GM12875 (cell line): ENCODE results near the gene MYO1D.

Experiments
- H3K4me3 ChIP-seq: one replicate; pipeline ENCODE4 v1.5.1; 2011; ENCODE audit warnings: low read depth, low read length, control low read depth
- CTCF ChIP-seq: IDR thresholded peaks from 2 replicates; pipeline ENCODE4 v1.5.1; 2011; ENCODE audit warnings: low read depth, mild to moderate bottlenecking, control low read depth, inconsistent platforms, low read length, moderate library complexity, borderline replicate concordance; ENCODE audit not compliant: insufficient read depth

MYO1D gene

GRCh38 chr17:32699247-32699646 lies 177.7 kb downstream of the MYO1D start:
- no peak for TF ChIP-seq CTCF
- H3K4me3 ChIP-seq: no peak overlapping the region

GRCh38 chr17:32697728-32698625 lies 178.9 kb downstream of the MYO1D start:
- no peak overlapping the region for H3K4me3 ChIP-seq
- TF ChIP-seq CTCF: no peak

- H3K4me3 ChIP-seq: no peak overlapping the region
Observed at GRCh38 chr17:32696426-32696825, 180.5 kb downstream of the MYO1D start.

GRCh38 chr17:32695864-32696263 lies 181.1 kb downstream of the MYO1D start:
- H3K4me3 ChIP-seq: no peak overlapping the region
- no peak for TF ChIP-seq CTCF

More at GRCh38 chr17:32696426-32696825, 180.5 kb downstream of the MYO1D start:
- no peak for TF ChIP-seq CTCF

GRCh38 chr17:32693194-32693897 lies 183.6 kb downstream of the MYO1D start:
- TF ChIP-seq CTCF: no peak
- no peak overlapping the region for H3K4me3 ChIP-seq

GRCh38 chr17:32692179-32692578 lies 184.7 kb downstream of the MYO1D start:
- H3K4me3 ChIP-seq: no peak overlapping the region

More at GRCh38 chr17:32692179-32692578, 184.7 kb downstream of the MYO1D start:
- TF ChIP-seq CTCF: no peak
